ENCODE measurements around the gene XRCC3.

The XRCC3 gene

DNA sequence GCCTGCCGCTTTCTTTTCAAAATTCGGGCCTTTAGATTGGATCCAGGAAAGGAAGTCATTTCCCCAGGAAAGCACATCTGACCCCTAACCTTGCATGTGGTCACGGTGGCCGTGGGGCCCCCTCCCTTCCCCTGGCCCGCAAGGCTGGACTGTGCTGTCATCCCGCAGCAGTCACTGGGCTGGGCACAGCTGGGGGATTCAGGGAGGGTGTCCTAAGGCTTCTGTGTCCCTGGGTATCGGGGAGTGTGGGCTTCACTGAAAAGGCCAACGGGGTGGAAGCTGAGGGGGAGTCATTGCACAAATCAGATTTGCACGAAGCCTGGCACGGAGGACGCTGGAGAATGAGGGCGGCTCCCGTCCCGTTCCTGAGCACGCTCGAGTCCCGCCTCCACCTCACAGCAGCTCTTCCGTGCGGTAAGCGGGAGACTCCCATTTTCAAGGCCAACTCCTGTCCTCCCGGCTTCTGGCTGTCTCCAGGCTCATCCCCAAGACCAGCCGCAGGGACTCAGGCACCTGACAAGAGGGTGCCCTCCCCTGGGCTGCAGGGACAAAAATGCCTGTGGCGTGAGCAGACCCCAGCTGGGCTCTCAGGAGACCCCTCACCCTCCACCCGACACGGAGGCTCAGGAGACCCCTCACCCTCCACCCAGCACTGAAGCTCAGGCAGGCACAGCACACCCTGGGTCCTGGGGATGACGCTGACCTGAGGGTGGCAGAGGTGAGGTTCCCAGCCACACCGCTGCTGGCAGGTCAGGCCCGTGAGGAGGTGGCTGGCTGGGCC is 9.6 kb downstream of the XRCC3 start:
- no peak for DNase-seq

DNA sequence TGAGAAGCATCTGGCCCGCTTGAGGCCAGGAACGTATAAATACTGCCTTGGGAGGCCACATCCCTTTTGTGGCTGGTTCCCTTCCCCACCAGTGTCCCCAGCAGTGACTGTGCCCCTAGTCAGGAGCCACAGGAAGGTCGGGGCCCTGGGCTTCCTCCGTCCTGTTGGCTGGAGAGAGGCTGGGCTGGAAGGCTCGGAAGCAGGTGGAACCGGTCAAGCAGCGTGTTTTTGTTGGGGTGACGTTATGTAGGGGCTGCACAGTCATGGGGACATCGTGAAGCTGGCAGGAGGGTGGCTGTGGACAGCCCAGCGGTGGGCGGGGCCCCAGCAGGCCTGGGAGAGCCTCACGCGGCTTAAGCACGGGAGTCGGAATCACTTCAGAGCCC is 10.1 kb downstream of the XRCC3 start:
- no peak for DNase-seq

DNA sequence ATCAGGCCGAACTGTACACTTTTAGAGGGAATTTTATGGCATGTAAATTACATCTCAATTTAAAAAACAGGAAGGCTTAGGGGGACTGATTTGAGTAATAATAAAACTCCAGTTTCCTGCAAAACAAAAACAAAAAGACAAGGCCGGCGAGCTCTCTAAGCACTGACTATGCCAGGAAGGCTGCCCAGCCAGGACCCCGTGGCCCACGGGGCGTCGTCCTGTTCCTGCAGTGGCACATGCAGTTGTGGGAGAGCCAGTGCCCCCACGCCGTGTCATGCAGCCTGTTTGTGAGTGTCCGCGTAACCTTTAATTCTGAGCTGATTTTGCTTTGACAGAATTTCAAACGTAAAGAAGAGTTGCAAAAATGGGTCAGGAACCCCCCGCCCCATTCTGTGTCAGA is 10.5 kb downstream of the XRCC3 start:
- no peak for DNase-seq

DNA sequence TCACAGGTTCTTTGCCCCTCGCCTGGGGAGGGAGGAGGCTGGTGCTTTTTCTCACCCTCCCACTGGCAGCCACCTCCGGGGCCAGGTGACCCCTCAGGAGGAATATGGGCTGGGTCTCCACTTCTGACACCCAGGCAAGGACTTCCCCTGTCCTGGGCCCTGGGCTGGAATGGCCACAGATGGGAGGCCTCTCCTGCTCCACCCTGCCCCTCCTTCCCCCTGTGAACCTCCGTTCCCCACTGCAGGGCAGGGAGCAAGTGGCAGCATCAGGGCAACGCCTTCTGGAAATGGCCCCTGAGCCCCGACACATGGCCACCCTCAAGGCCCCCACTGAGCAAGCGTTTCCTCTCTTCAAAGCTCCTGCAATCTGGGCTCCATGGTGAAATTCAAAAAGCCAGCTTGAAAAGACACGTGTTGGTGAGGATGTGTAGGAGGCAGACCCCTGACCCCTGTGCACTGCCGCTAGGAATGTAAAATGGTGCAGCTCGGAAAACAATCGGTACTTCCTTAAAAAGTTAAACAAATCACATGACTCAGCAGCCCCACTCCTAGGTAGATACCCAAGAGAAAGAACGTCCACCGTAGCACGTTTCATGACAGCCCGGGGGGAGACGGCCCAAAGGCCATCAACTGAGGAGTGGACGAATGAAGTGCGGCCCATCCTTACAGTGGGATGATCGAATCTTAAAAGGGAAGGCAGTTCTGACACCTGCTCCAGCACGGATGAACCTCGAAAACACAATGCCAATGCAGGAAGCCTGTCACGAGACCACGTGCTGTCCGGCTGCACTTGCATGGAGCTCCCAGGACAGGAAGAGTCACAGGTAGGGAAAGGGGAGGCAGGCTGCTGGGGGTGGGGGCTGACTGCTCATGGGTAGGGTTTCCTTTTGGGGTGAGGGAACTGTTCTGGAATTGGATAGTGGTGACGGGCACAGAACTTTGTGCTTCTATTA is 11.5 kb downstream of the XRCC3 start:
- DNase-seq: no peak

DNA sequence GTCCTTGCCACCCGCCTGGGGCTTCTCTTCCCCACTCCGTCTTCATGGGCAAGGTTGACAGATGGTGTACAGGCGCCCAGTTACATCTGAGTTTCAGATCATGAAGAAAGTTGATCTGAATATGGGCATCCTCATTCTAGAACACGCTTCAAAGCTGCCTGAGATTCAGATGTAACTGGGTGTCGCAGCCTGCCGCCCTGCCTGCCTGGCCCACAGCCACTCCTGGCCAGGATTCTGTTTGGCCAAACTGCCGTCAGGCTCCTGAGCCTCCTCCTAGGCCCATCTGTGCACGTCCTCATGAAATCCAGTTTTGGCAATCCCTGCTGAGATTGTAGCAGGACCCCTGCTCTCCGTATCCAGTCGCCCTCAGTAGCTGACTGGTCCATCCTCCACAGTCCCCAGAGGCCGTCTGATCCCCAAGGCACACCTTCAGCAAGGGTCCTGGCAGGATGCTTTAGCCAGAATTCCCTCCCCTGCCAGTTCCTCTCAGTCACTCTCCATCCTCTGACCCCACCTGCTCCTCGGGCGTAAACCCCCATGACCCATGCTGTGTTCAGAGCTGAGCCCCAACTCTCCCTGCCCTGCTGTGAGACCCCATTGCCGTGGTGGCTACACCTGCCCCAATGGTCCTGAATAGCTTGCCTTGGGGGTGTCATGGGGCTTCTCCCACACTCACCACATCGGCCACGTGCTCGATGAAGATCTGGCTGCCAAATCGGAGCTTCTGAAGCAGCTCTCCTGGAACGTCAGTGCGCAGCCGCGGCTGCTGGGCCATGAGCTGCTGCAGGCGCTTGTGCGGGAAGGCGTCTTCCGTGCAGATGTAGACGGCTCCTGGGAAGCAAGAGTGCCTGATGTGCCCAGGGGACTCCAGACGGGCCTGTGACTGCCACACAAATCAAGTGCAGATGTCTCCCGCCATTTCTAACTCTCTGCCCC is 12.5 kb downstream of the XRCC3 start:
- no peak for DNase-seq

DNA sequence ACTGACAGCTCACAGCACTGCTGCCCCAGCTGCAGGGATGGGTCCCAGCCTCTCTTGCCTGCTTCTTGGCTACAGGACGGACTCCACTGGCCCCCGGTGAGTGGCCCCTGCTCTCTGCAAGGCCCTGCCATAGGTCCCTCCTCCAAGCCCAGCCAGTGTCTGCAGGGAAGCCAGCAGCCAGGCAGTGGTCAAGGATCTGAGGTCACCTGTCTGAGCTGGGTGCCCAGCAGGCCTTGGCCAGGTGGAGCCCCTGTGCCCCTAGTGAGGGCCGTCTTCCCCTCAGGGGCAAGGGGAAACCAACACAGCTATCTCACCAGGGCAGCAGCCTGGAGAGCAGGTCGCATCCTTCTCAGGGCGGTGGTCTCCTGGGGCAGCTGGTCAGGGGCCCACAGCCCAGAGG is 13.2 kb downstream of the XRCC3 start:
- no peak for DNase-seq

DNA sequence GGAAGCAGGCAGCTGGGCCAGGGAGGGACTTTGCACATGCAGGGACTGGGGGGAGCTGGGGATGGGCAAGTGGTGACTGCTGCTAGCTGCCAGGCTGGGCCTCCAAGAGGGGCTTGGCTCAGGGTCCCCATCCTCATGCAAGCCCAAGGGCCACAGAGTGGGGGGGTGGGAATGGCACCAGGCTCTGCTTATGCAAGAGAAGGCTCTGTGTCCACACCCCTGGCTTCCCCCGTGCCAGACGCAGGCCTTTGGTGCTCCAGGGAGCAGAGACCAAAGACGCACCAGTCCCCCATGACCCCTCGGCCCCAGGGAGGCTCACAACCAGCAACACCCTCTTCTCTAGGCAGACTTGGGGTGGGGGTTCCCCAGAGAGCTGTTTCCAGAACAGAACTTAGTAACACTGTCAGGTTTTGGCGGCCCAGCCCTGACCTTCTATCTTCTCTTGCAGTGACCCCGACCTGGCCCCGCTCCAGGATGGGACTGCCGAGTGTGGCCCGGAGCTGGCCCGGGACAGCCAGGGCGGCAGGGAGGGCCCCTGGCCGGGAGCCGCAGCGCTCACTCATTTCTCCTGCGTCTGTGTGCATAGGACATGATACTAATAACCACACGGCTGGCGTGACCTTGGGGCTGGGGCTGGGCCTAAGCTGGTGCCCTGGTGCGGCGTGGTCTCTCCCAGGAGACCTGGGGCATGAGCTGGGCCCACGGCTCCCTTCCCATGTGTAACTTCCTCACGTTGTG is 14.3 kb downstream of the XRCC3 start:
- no peak for DNase-seq

DNA sequence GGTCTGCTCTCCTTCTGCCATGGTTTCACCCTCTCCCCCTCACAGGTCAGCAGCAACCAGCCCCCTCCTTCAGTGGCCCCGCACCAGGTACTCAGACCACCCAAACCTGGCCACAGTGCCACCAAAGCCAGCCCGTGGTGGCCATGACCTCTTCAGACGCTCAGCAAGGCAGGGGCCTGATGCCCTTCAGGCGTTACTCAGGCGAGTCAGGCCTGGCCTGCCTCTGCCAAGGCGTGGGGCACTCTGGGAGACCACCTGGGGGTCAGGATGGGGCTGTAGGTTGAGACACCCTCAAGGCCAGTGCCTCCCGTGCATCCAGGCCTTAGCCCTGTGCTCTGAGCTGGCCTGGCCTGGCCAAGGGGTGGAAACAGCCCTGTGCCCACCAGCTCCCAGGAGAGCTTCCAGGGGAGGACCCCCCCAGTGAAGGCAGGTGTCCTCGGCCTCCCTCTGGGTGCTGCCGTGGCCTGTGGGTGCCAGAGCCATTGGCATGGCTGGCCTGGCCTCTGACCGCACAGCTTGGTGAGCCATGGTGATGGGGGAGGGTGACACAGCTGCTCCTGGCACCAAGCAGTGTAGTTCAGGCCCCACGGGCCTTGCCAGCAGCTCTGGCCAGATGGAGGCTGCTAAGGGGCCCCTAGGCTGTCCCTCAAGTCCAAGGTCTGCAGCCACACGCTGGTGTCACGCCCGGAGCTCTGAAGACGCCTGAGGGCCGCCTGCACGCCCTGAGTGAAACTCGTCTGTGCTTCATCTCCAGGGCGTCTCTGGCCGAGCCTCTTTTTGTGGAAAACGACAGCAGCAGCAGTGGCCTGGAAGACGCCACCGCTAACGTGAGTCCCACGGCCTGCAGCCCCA is 15.1 kb downstream of the XRCC3 start:
- DNase-seq: no peak

DNA sequence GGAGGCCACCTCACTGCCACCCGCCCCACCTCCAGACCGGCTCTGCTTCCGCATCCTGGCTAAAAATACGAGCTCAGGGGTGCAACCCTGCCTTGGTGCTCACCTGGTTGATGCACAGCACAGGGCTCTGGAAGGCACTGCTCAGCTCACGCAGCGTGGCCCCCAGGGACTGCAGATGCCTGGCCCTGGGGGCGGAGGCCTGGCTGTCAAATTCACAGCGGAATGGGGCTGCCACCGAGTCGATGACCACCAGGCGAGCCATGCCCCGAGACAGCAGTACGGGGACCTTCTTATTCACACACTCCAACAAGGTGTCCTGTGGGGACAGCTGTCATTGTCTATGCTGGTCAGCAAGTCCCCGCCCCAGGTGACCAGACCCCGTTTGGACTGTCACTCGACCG is 16.0 kb downstream of the XRCC3 start:
- DNase-seq: no peak

DNA sequence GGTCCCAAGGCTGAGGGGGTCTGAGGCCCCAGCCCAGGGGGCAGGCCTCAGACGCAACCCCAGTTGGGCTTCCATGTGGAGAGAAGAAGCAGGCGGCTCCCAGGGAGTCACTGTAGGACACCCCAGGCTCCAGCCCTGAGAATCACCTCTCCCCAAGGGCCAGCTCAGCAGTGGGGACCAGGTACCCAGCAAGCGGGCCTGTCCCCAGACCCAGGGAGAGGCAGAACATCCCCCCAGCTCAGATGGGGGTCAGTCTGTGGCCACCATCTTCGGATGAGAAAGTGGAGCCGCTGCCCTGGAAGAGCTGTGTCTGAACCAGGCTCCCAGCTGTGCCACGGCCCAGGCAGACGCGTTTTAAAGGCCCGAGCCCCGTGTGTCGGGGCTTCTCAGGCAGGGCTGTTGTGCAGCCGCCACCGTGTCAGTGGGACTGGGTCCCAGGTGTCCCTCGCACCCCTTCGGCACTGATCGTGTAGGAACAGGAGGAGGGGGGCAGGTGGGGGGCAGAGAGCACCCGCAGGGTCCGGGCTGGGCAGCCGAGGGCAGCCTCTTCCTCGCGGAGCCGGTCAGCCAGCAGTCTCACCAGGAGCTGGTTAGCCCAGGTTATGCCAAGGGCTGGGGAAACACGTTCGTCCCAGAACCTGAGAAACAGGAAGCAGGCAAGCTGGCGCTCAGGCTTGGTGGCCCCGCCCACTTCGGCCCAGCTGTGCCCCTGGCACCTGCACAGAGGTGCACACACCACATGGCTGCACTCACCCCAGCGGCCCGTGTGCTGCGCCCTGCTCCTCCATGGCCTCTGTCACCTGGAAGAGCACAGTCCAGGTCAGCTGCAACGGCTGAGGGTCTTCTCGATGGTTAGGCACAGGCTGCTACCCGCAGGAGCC is 16.6 kb downstream of the XRCC3 start:
- no peak for DNase-seq

DNA sequence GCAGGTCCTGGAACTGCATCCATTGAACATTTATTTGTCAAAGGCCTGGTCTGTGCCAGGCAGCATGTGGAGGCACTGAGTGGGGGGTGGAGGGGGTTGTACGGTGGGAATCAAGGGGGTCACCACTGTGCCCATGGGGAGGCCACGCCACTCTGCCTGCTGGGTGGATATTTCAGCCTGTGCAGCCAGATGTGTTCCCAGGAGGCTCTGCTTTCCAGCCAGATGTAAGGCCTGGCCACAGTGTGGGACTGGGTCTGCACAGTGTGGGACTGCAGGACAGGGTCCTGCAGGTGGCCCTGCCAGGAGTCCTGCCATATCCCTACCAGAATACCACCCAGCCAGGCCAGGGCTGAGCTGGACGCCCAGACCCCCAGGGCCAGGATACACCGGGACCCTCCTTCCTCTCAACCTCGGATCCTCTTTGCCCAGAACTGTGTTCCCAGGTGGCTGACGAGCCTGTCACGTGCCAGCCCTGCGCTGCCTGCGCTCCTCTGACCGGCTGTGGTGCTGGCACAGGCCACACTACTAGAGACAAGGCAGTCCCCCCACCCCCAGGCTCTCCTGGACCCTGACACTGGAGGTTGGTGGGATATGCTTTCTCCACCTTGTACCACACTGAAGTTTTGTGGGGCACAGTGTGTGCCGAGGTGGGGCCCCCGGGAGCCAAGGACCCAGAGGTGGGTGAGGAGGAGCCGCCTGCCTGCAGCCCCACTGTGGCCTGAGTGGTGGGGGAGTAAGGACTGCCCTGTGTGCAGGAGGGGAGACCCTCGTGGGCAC is 17.5 kb downstream of the XRCC3 start:
- DNase-seq: no peak

DNA sequence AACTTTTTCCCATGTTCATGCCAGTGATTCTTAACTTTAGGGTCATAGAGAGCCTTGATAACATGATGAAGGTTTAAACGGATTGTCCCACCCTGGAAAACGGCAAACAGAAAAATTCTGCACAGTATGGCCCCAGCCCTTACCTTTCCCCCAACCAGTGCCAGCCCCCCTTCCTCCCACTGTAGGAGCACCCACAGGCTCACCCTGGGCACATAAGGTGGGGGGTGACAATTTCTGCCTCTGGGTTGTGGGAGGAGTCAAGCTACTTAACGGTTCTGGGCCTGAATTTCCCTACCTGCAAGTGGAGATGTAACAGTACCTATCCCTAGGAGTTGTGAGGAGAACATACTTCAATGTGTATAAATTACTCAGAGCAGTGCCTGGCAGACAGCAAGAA is 18.0 kb downstream of the XRCC3 start:
- DNase-seq: no peak

DNA sequence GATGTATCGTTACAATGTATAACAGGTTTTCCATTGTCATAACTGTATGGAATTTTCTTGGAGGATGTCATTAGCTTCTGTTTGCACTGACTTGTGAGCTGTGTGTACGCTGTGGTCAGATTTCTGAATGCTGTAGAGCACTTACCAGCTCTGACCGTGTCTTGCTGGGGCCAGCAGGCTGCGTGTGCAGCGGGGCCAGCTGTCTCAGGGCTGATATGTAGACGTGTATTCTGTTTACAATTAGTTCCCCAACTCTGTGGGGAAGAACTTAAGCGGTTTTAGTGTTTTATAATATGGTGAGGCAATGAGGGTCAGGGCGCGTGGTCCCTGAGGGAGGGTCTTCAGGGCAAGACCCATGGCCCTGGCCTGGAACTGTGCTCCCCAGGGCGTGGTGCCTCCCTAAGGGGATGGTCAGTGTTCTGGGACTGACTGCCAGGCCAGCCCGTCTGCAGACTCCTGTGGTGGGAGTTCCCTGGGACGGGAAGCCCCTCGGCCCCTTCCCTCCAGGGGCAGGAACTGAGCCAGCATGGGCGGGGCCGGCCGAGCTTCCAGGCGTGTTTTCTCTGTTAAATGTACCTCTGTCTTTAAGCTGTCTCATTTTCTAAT is 18.7 kb downstream of the XRCC3 start:
- DNase-seq: no peak

DNA sequence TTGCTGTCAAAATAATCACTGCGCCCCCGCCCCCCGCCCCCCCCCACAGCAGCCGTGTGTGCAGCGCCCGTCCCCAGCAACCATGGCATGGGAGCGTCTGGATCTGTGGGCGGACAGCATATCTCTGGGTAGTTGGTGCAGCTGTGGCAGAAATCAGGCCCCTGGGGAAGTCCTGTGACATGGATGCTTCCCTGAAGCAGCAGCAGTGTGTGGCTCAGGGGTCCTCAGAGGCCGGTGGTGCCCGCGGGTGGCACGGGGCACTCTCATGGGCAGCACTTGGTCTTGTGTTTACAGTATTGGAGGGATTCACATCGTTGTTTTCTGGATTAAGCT is 19.2 kb downstream of the XRCC3 start:
- DNase-seq: no peak

DNA sequence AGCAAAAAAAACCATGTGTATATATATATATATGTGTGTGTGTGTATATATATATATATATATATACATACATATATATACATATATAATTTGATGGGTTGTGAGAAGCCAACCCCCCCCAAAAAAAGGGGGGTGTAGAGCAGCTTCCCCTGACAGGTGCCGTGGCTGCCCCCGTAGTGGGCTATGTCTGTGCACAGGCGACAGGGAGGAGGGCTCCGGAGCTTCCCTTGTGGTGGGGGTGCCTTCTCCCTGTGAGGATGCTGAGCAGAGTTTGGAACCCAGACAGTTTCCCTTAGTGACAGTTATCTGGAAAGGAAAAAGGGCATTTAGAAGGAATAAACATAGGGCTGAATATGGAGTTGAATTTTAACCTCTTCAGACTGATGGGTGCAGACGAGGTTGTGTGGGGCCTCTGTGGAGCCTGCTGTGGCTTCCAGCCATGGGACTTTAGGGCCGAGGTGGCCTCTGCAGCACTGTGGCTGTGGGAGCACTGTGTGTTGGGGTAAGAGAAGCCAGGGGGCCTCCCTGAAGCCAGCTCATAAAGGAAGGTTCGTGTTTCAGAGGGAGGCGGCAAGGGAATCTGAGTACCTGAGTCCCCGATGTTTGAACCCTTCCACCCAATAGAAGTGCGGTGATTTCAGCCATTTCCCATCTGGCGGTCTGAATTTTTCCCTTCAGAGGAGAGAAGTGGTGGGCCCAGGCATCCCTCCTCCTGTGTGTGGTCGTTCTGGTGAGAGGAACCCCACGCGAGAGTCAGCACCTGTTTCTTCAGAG is 19.8 kb downstream of the XRCC3 start:
- DNase-seq: no peak

DNA sequence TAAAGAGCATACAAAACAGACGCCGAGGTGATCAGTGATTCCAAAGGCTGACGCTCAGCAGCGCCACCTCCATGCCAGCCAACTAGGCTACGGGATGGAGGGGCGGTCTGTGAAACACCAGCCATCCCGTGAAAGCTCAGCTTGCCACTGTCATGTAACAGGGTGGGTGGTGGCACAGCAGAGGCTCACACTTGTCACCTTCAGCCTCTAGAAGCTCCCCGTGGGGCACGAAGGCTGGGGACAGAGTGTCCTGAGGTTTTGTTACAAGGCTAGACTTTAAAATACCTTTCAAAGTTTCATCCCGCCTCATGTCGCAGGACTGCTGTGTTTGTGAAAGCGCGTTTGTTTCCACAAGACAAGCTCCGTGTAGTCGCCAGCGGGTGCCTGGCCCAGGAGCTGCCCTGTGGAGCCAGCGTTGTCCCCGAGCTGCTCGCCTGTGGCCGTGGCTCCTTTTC is 20.7 kb downstream of the XRCC3 start:
- no peak for DNase-seq

DNA sequence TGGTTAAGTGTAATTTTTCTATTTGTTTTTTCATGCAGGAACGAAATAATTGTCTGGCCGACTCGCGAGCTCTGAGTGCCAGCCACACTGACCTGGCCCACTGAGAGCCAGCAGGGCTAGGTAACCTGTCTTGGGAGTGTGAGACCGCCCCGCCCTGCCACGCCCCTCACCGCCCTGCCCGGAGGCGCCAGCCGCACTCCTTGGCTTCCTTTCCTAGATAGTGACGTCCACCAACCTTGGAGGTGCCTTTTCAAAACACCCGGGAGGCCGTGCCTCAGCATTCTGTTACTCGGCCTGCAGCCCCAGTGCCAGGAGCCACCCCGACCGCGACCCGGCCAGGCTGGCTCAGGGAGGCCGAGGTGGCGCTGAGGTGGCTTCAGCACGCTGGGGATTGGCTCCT is 21.7 kb downstream of the XRCC3 start:
- no peak for DNase-seq

DNA sequence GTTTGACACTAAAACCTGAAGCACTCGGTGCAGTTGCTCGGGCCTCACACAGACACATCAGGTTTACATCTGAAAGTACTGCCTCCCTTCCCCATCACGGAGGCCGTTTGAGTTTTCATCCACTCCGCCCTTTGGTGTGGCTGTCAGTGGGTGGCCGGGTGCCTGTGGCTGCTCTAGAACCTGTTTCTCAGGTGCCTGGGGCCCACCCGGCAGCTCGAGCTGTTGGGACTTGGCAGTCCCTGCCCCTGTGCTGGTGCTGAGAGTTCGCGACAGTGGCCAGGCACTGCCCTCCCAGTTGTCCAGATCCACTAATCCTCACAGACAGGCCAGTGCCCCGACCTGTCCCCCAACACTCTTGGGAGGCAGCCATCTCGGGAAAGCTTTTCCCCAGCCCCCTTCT is 22.4 kb downstream of the XRCC3 start:
- no peak for DNase-seq

Measured in EL (cell line).